Umbilical cord (tissue), 2 donors: ENCODE measurements around the gene MEDAG. TPM values are rescaled to one million over a fixed set of nuclear protein-coding genes. Genes with fewer than 3 reads are reported as not detected.

ENCODE experiments used
- DNase-seq: peaks from one replicate; pipeline ENCODE4 v3.0.0-alpha.2; 2015; ENCODE audit warnings: low spot score
- total RNA-seq: library from RNA; depleted of rRNA; stranded (reverse); fragments of >200 nt; gene quantifications from one replicate; pipeline ENCODE4 v1.2.3, GENCODE V29; 2014; ENCODE audit warnings: low replicate concordance; ENCODE audit not compliant: insufficient read depth

The MEDAG gene
- total RNA-seq, 1 donor from 2014 or later: 61.2 TPM

- DNase-seq: peak; percentile 94
Observed at GRCh38 chr13:30872685-30873461, 33.2 kb upstream of the MEDAG start.

- peak; percentile 69 for DNase-seq
Observed at GRCh38 chr13:30873499-30873898, 32.6 kb upstream of the MEDAG start.

GRCh38 chr13:30874111-30874510 lies 32.0 kb upstream of the MEDAG start:
- DNase-seq: no peak

GRCh38 chr13:30874561-30874960 lies 31.5 kb upstream of the MEDAG start:
- no peak for DNase-seq

GRCh38 chr13:30877335-30877734 lies 28.7 kb upstream of the MEDAG start:
- peak; percentile 87 for DNase-seq

GRCh38 chr13:30880151-30880855 lies 25.8 kb upstream of the MEDAG start:
- DNase-seq: no peak

- peak; percentile 79 for DNase-seq
Observed at GRCh38 chr13:30880856-30881155, 25.3 kb upstream of the MEDAG start.

- no peak for DNase-seq
Observed at GRCh38 chr13:30881191-30881651, 24.9 kb upstream of the MEDAG start.

GRCh38 chr13:30882026-30882850 lies 23.8 kb upstream of the MEDAG start:
- peak; percentile 66 for DNase-seq

- DNase-seq: no peak
Observed at GRCh38 chr13:30882996-30883766, 22.9 kb upstream of the MEDAG start.

GRCh38 chr13:30884543-30884942 lies 21.5 kb upstream of the MEDAG start:
- no peak for DNase-seq

- no peak for DNase-seq
Observed at GRCh38 chr13:30889196-30889690, 16.8 kb upstream of the MEDAG start.

GRCh38 chr13:30892966-30893365 lies 13.1 kb upstream of the MEDAG start:
- DNase-seq: peak; percentile 74

- peak; percentile 87 for DNase-seq
Observed at GRCh38 chr13:30895773-30896172, 10.3 kb upstream of the MEDAG start.

GRCh38 chr13:30898070-30898469 lies 8.0 kb upstream of the MEDAG start:
- no peak for DNase-seq

GRCh38 chr13:30898678-30899241 lies 7.3 kb upstream of the MEDAG start:
- peak; percentile 78 for DNase-seq

- DNase-seq: no peak
Observed at GRCh38 chr13:30900436-30900835, 5.6 kb upstream of the MEDAG start.

GRCh38 chr13:30900952-30901749 lies 4.9 kb upstream of the MEDAG start:
- no peak for DNase-seq

- DNase-seq: no peak
Observed at GRCh38 chr13:30904043-30904442, 2.0 kb upstream of the MEDAG start.

GRCh38 chr13:30906411-30907051 lies 460 bp downstream of the MEDAG start:
- no peak for DNase-seq
